Fibroblast of the aortic adventitia (primary cell): ENCODE data around the gene ADGRB3. TPM values are rescaled to one million over a fixed set of nuclear protein-coding genes. Genes with fewer than 3 reads are reported as not detected.
"Not testable (repeated sequence)": the region's sequence is repeated elsewhere in the genome, so short reads cannot be mapped to it uniquely, and the experiment has no call there.

ENCODE experiments used
- DNase-seq: peaks from one replicate; pipeline ENCODE4 v3.0.0-alpha.2; 2010; ENCODE audit warnings: low read depth
- H3K4me3 ChIP-seq: 2 replicates; pipeline ENCODE4 v1.5.1; 2011; ENCODE audit warnings: low read depth, mild to moderate bottlenecking, control low read depth, low read length, moderate library complexity
- CTCF ChIP-seq: IDR thresholded peaks from 2 replicates; pipeline ENCODE4 v1.5.1; 2011; ENCODE audit warnings: mild to moderate bottlenecking, low read length, control low read depth, inconsistent platforms; ENCODE audit not compliant: insufficient read depth
- total RNA-seq: library from RNA; depleted of rRNA; stranded (reverse); fragments of >200 nt; gene quantifications from 2 replicates; pipeline ENCODE4 v1.2.3, GENCODE V29; 2012; ENCODE audit warnings: low replicate concordance

ADGRB3 gene
- total RNA-seq, 1 donor = 1.4 TPM

DNA sequence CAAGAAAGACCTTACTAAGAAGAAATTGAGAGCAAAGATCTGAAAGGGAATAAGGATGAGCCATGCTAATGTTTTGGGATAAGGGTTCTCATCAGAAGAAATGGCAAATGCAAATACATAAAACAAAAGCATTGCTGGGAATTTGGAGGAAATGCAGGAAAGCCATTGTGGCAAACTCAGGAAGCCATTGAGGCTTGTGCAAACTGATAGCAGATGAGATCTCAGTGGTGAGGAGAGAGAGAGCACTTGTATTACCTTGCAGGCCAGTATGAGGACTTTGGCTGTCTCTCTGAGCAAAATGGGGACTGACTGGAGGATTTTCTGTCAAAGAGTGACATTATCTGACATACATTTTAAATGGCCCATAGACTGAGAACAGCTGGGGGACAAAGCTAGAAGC is 103.0 kb downstream of the ADGRB3 start:
- DNase-seq = no peak
- TF ChIP-seq CTCF = no peak

DNA sequence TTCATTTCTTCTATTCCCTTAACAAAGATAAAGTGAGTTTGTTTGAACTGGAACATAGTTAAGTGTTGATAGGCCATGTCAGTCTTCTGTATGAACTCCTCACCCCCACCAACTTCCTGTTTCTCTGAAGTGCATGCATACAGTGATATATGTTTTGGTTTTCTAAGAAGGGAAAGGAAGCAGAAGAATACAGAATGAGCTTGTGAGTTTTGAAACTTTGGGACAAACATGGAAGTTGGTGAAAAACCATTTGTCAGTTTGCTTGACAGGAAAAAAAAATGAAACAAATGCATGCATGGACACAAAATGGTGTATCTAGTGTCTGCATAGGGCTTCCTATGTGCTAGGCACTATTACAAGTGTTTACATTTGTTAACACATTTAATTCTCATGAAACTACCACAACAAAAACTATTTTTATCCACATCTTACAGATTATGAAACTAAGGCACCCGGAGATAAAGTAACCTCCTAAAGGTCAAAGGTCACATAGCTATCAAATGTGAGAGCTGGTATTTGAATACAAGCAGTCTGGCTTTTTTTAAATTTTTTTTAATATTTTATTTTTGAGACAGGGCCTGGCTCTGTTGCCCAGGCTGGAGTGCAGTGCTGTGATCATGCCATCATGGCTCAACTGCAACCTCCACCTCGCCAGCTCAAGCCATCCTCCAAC is 105.9 kb downstream of the ADGRB3 start:
- TF ChIP-seq CTCF = no peak
- no peak overlapping the region for H3K4me3 ChIP-seq
- DNase-seq = no peak

More for the DNA sequence above, 103.0 kb downstream of the ADGRB3 start:
- H3K4me3 ChIP-seq = no peak overlapping the region

GRCh38 chr6:68741501-68742386 is 106.7 kb downstream of the ADGRB3 start:
- TF ChIP-seq CTCF = no peak
- H3K4me3 ChIP-seq = no peak overlapping the region
- no peak for DNase-seq

GRCh38 chr6:68743099-68743498 is 108.0 kb downstream of the ADGRB3 start:
- no peak for TF ChIP-seq CTCF
- no peak overlapping the region for H3K4me3 ChIP-seq
- DNase-seq = no peak

DNA sequence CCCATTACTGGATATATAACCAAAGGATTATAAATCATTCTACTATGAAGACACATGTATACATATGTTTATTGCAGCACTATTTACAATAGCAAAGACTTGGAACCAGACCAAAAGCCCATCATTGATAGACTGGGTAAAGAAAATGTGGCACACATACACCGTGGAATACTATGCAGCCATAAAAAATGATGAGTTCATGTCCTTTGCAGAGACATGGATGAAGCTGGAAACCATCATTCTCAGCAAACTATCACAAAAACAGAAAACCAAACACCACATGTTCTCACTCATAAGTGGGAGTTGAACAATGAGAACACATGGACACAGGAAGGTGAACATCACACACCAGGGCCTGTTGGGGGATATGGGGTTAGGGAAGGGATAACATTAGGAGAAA is 109.3 kb downstream of the ADGRB3 start:
- not testable (repeated sequence) for DNase-seq, H3K4me3 ChIP-seq

- no peak overlapping the region for H3K4me3 ChIP-seq
- DNase-seq = no peak
- TF ChIP-seq CTCF = no peak
These were observed 111.3 kb downstream of the ADGRB3 start for GRCh38 chr6:68746376-68746775.

DNA sequence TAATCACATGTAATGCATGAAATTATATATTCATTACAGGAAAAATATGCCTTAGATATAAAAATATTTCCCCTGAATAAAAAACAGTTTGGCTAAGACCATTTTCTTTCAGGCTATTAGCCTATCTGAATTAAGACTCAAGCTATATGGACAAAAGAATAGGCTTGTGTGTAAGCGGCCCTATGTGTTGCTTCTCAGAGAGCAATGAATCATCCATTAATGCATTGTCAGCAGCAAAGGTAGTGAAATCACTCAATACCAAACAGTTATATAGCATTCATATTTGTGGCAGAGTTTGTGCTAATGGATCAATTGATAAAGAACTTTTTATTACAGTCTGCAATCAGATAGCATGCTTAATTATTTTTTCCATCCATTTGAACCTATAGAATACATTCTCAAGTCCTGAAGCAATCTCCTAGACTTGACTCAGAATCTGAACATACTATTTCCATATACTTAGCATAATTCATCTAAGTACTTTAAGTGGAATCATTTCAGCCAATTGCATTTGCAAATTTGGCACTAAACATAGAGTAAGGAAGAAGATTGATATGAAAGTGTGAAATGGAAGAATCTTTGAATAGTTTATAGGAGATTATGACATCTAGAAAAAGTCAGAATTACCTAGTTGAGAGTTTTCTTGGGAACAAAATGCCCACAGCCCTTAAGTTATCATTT is 112.2 kb downstream of the ADGRB3 start:
- no peak for TF ChIP-seq CTCF
- no peak for DNase-seq
- no peak overlapping the region for H3K4me3 ChIP-seq

DNA sequence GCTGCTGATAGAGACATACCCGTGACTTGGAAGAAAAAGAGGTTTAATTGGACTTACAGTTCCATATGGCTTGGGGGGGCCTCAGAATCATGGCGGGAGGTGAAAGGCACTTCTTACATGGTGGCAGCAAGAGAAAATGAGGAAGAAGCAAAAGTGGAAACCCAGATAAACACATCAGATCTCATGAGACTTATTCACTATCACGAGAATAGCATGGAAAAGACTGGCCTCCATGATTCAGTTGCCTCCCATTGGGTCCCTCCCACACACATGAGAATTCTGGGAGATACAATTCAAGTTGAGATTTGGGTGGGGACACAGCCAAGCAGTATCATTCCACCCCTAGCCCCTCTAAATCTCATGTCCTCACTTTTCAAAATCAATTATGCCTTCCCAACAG is 112.8 kb downstream of the ADGRB3 start:
- H3K4me3 ChIP-seq, DNase-seq: not testable (repeated sequence)
